H1 (cell line): ENCODE measurements around the gene FNIP2. TPM values are rescaled to one million over a fixed set of nuclear protein-coding genes. Genes with fewer than 3 reads are reported as not detected.

ENCODE experiments used
- CTCF ChIA-PET: fragments of 300-600 bp; sonication (Branson Sonifier 250); formaldehyde crosslinking; loops from one replicate; lab custom pipeline; 2021; ENCODE audit not compliant: partially characterized antibody; lab: Charles Lee
- POLR2A ChIA-PET: fragments of 300-600 bp; sonication (Branson Sonifier 250); formaldehyde crosslinking; loops from one replicate; lab custom pipeline; 2021; ENCODE audit warnings: inconsistent platforms; ENCODE audit not compliant: partially characterized antibody; lab: Charles Lee
- DNase-seq, 2 experiments: peaks; one replicate each; pipeline versions ENCODE4 v3.0.0 to v3.0.0-alpha.2; 2010 to 2022; ENCODE audit warnings: low spot score in 2 of 2, low read depth in 1 of 2, mixed read lengths in 1 of 2
- FAIRE-seq: peaks from 2 replicates; lab custom pipeline; 2011; peaks lifted over from hg19 to GRCh38; lab: Jason Lieb, UNC
- H2AFZ ChIP-seq: 2 replicates; pipeline ENCODE4 v1.8.1; 2012; ENCODE audit warnings: low read length, inconsistent platforms
- H2AK5ac ChIP-seq: 2 replicates; pipeline ENCODE4 v1.6.1; 2013; ENCODE audit warnings: low read depth, low read length
- H2BK120ac ChIP-seq: replicated peaks from 2 replicates; pipeline ENCODE3; 2013; ENCODE audit warnings: low read depth, low read length, inconsistent platforms
- H2BK12ac ChIP-seq: 2 replicates; pipeline ENCODE4 v1.6.1; 2013; ENCODE audit warnings: low read depth, low read length
- H2BK15ac ChIP-seq: 2 replicates; pipeline ENCODE4 v1.6.1; 2013; ENCODE audit warnings: low read length
- H2BK20ac ChIP-seq: 2 replicates; pipeline ENCODE4 v1.6.1; 2013; ENCODE audit warnings: low read length
- H2BK5ac ChIP-seq: 2 replicates; pipeline ENCODE4 v1.6.1; 2013; ENCODE audit warnings: low read depth, low read length
- H3K14ac ChIP-seq: 2 replicates; pipeline ENCODE4 v1.6.1; 2013; ENCODE audit warnings: inconsistent platforms; ENCODE audit not compliant: insufficient read length
- H3K18ac ChIP-seq: 2 replicates; pipeline ENCODE4 v1.6.1; 2013; ENCODE audit warnings: low read length; ENCODE audit errors: extremely low read depth
- H3K23ac ChIP-seq: 2 replicates; pipeline ENCODE4 v1.6.1; 2013; ENCODE audit warnings: inconsistent platforms; ENCODE audit not compliant: insufficient read length
- H3K23me2 ChIP-seq: 2 replicates; pipeline ENCODE4 v1.6.1; 2013; ENCODE audit warnings: low read depth, low read length
- H3K27ac ChIP-seq: 2 replicates; pipeline ENCODE4 v1.6.1; 2011; ENCODE audit warnings: low read depth, low read length, inconsistent platforms
- H3K27me3 ChIP-seq, 4 experiments: replicated peaks in 1 of 4; 1 replicate in 1 of 4; 2 replicates in 3 of 4; pipeline versions ENCODE4 v1.6.1 to v1.8.1; 2011 to 2013; ENCODE audit warnings: low read length in 3 of 4, mild to moderate bottlenecking in 3 of 4, inconsistent platforms in 2 of 4, mixed read lengths in 2 of 4, moderate library complexity in 1 of 4; ENCODE audit not compliant: control insufficient read depth in 3 of 4, insufficient read depth in 3 of 4; ENCODE audit errors: extremely low read depth in 1 of 4
- H3K36me3 ChIP-seq, 4 experiments: 2 replicates each; pipeline versions ENCODE4 v1.6.1 to v1.8.1; 2011 to 2013; ENCODE audit warnings: mild to moderate bottlenecking in 4 of 4, low read length in 3 of 4, moderate library complexity in 2 of 4, control low read depth in 1 of 4, inconsistent platforms in 1 of 4; ENCODE audit not compliant: insufficient read depth in 4 of 4, control insufficient read depth in 2 of 4
- H3K4ac ChIP-seq: replicated peaks from 2 replicates; pipeline ENCODE3; 2013; ENCODE audit warnings: low read length, low read depth, mixed read lengths, inconsistent platforms; ENCODE audit not compliant: insufficient read length
- H3K4me1 ChIP-seq, 4 experiments: replicated peaks in 1 of 4; 1 replicate in 1 of 4; 2 replicates in 3 of 4; pipeline versions ENCODE4 v1.6.1 to v1.8.1; 2011 to 2013; ENCODE audit warnings: low read length in 3 of 4, inconsistent platforms in 2 of 4, mixed read lengths in 1 of 4; ENCODE audit not compliant: insufficient read depth in 4 of 4, control insufficient read depth in 3 of 4
- H3K4me2 ChIP-seq, 2 experiments: 2 replicates each; pipeline versions ENCODE4 v1.6.1 to v1.8.1; 2011 to 2013; ENCODE audit warnings: low read depth in 2 of 2, low read length in 2 of 2, control low read depth in 1 of 2, inconsistent platforms in 1 of 2, mild to moderate bottlenecking in 1 of 2; ENCODE audit not compliant: insufficient read depth in 1 of 2
- H3K4me3 ChIP-seq, 4 experiments: fragments of 200-600, 300-600 bp in 1 of 4; sonication (generic), shearing (Covaris generic), sonication (Bioruptor Twin) in 1 of 4; 2 replicates each; pipeline versions ENCODE4 v1.5.1 to v1.8.1; 2011 to 2016; ENCODE audit warnings: low read length in 4 of 4, low read depth in 3 of 4, control low read depth in 2 of 4, inconsistent platforms in 2 of 4, mild to moderate bottlenecking in 2 of 4, mixed read lengths in 1 of 4, moderate library complexity in 1 of 4; ENCODE audit not compliant: insufficient read depth in 2 of 4; ENCODE audit errors: extremely low read depth in 1 of 4
- H3K56ac ChIP-seq: replicated peaks from 2 replicates; pipeline ENCODE3; 2013; ENCODE audit warnings: low read depth, mild to moderate bottlenecking, mixed read lengths, low read length, inconsistent platforms; ENCODE audit not compliant: insufficient read length
- H3K79me1 ChIP-seq: 2 replicates; pipeline ENCODE4 v1.6.1; 2013; ENCODE audit warnings: low read depth, low read length, control low read depth
- H3K79me2 ChIP-seq, 2 experiments: 2 replicates each; pipeline versions ENCODE4 v1.6.1 to v1.8.1; 2012 to 2013; ENCODE audit warnings: low read length in 2 of 2, mild to moderate bottlenecking in 2 of 2, inconsistent platforms in 1 of 2; ENCODE audit not compliant: insufficient read depth in 2 of 2, control insufficient read depth in 1 of 2
- H3K9ac ChIP-seq, 4 experiments: replicated peaks in 1 of 4; 1 replicate in 1 of 4; 2 replicates in 3 of 4; pipeline versions ENCODE4 v1.6.1 to v1.8.1; 2011 to 2013; ENCODE audit warnings: low read depth in 3 of 4, low read length in 3 of 4, control low read depth in 2 of 4, mild to moderate bottlenecking in 2 of 4, moderate library complexity in 2 of 4, inconsistent platforms in 1 of 4; ENCODE audit errors: extremely low read depth in 1 of 4
- H3K9me3 ChIP-seq, 2 experiments: 2 replicates each; pipeline versions ENCODE4 v1.6.1 to v1.8.1; 2012 to 2013; ENCODE audit warnings: mild to moderate bottlenecking in 2 of 2, moderate library complexity in 2 of 2, control low read depth in 1 of 2, inconsistent platforms in 1 of 2, low read depth in 1 of 2, low read length in 1 of 2, mixed read lengths in 1 of 2; ENCODE audit not compliant: insufficient read depth in 2 of 2
- H4K20me1 ChIP-seq, 2 experiments: replicated peaks in 1 of 2; 2 replicates each; pipeline versions ENCODE3 to v1.8.1; 2011 to 2013; ENCODE audit warnings: inconsistent platforms in 2 of 2, low read length in 2 of 2, mild to moderate bottlenecking in 1 of 2; ENCODE audit not compliant: insufficient read depth in 2 of 2, control insufficient read depth in 1 of 2
- H4K5ac ChIP-seq: 2 replicates; pipeline ENCODE4 v1.6.1; 2013; ENCODE audit warnings: low read length, low read depth, mixed read lengths, inconsistent platforms; ENCODE audit not compliant: insufficient read length
- H4K8ac ChIP-seq: 2 replicates; pipeline ENCODE4 v1.8.0; 2013; ENCODE audit warnings: mild to moderate bottlenecking, moderate library complexity, low read length, inconsistent platforms; ENCODE audit not compliant: insufficient read depth; ENCODE audit errors: extremely low read depth
- H4K91ac ChIP-seq: replicated peaks from 2 replicates; pipeline ENCODE3; 2013; ENCODE audit warnings: low read length, mixed read lengths, inconsistent platforms; ENCODE audit not compliant: insufficient read length
- GABPA ChIP-seq: IDR thresholded peaks from 2 replicates; pipeline ENCODE4 v1.6.1; 2011; ENCODE audit warnings: mild to moderate bottlenecking, low read length, moderate library complexity, borderline replicate concordance; ENCODE audit not compliant: insufficient read depth
- RBBP5 ChIP-seq: IDR thresholded peaks from 2 replicates; pipeline ENCODE4 v1.7.1; 2012; ENCODE audit warnings: low read depth, mild to moderate bottlenecking, inconsistent platforms, low read length, moderate library complexity, borderline replicate concordance
- SP1 ChIP-seq: IDR thresholded peaks from 2 replicates; pipeline ENCODE4 v1.6.1; 2011; ENCODE audit warnings: low read depth, low read length
- polyA plus RNA-seq, 7 experiments: library from polyadenylated mRNA; depleted of rRNA in 3 of 7; stranded (reverse) in 5 of 7; unstranded in 2 of 7; fragments of >200 nt in 5 of 7; fragments of 200-250 nt in 2 of 7; gene quantifications; 1 replicate in 5 of 7; 2 replicates in 1 of 7; 4 replicates in 1 of 7; pipeline versions ENCODE4 v1.2.1 to v1.2.3, GENCODE V29; 2011 to 2013; ENCODE audit warnings: missing spikeins in 2 of 7, mixed read lengths in 2 of 7
- total RNA-seq: library from RNA; stranded (reverse); fragmentation: NEBNext Ultra II Directional; extraction: Animal tissue kit (Norgen Biotek cat#: 25700); gene quantifications from 2 replicates; pipeline ENCODE4 v1.2.1, GENCODE V29; 2021

The FNIP2 gene
- total and polyA plus RNA-seq, 2 of the 8 experiments (the other 6 are each of a cell fraction or from before 2014, with no cell fraction given), result 4.0 to 13.0 TPM

DNA sequence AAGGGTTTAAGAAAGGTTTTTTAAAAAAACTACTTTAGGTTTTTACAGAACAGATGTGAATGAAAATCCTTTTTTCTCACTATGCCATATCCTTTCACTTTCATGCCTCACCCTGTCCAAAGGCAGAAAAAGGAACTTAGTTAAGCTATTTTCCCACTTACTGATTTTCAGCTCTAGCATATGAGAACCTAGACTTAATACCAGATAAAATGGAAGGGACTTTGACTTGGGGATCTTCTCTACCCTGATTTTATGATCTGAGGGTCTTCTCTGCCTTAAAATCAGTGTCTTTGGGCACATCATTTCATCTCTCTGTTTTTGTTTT, 42.4 kb downstream of the FNIP2 start:
- Histone ChIP-seq H2AK5ac (no peak overlapping the region), H3K18ac (no peak overlapping the region), H2BK20ac (no peak overlapping the region), H3K27me3 (no peaks in the 10 kb centered on the region), H3K23ac (no peak overlapping the region), H2BK5ac (no peak overlapping the region), H3K4me1 (no peaks in the 10 kb centered on the region), H2BK12ac (no peak overlapping the region), H3K56ac (no peak overlapping the region), H2BK120ac (no peak overlapping the region), H4K20me1 (no peaks in the 10 kb centered on the region), H3K79me1 (no peaks in the 10 kb centered on the region), H3K36me3 (no peaks in the 10 kb centered on the region), H3K23me2 (no peaks in the 10 kb centered on the region), H3K9ac (no peak overlapping the region), H3K79me2 (no peaks in the 10 kb centered on the region), H4K91ac (no peak overlapping the region), H2BK15ac (no peak overlapping the region), H3K9me3 (peaks cover 0 to 3% of the 10 kb centered on the region in 2 experiments; a peak in 1 of 4 replicates), H4K5ac (no peak overlapping the region), H3K27ac (no peak overlapping the region), H4K8ac (no peak overlapping the region), H2AFZ (no peak overlapping the region), H3K4me3 (no peak overlapping the region), H3K4ac (no peak overlapping the region), H3K4me2 (no peak overlapping the region), H3K14ac (no peak overlapping the region)
- ChIA-PET POLR2A (no interaction called here), CTCF (interaction anchor here (1.1 to 1.2 kb wide), 3 partner anchors 12 to 27 kb away, joined by 3 to 4 read pairs (median 4); no protein-coding TSS in a partner anchor)
- no peak for DNase-seq
- TF ChIP-seq RBBP5 (no peak), SP1 (no peak), GABPA (no peak)
- FAIRE-seq, result no peak
